HG03064 (cell line): ENCODE measurements around the gene ANK2.
"Not testable (repeated sequence)": the region's sequence is repeated elsewhere in the genome, so short reads cannot be mapped to it uniquely, and the experiment has no call there.

ENCODE experiments used
- ATAC-seq: cut with Tn5 transposase; IDR thresholded peaks from one replicate; pipeline ENCODE4 v1.9.1; 2021; ENCODE audit warnings: low read depth; ENCODE audit not compliant: unreplicated experiment

ANK2 gene

GRCh38 chr4:113181289-113182007 lies 132.0 kb downstream of the ANK2 start:
- no peak for ATAC-seq

- no peak for ATAC-seq
Measured at GRCh38 chr4:113183032-113183605, 133.7 kb downstream of the ANK2 start.

- ATAC-seq = not testable (repeated sequence)
Measured at GRCh38 chr4:113186220-113186619, 136.8 kb downstream of the ANK2 start.

- no peak for ATAC-seq
Measured at GRCh38 chr4:113186913-113187312, 137.5 kb downstream of the ANK2 start.

- ATAC-seq = no peak
Measured at GRCh38 chr4:113187358-113187757, 137.9 kb downstream of the ANK2 start.

GRCh38 chr4:113189546-113189945 lies 140.1 kb downstream of the ANK2 start:
- ATAC-seq = no peak

GRCh38 chr4:113209153-113209552 lies 159.7 kb downstream of the ANK2 start:
- ATAC-seq = no peak

GRCh38 chr4:113209652-113210320 lies 160.3 kb downstream of the ANK2 start:
- no peak for ATAC-seq

- no peak for ATAC-seq
Measured at GRCh38 chr4:113212613-113213012, 163.2 kb downstream of the ANK2 start.

- ATAC-seq = no peak
Measured at GRCh38 chr4:113221990-113222389, 172.5 kb downstream of the ANK2 start.

- no peak for ATAC-seq
Measured at GRCh38 chr4:113222471-113222870, 173.0 kb downstream of the ANK2 start.

GRCh38 chr4:113223001-113223400 lies 173.5 kb downstream of the ANK2 start:
- ATAC-seq = no peak

GRCh38 chr4:113232194-113232593 lies 182.7 kb downstream of the ANK2 start:
- ATAC-seq = no peak

GRCh38 chr4:113236916-113237315 lies 187.5 kb downstream of the ANK2 start:
- ATAC-seq = no peak

GRCh38 chr4:113243312-113243711 lies 193.9 kb downstream of the ANK2 start:
- no peak for ATAC-seq

GRCh38 chr4:113244747-113245146 lies 195.3 kb downstream of the ANK2 start:
- not testable (repeated sequence) for ATAC-seq

GRCh38 chr4:113248320-113248719 lies 198.9 kb downstream of the ANK2 start:
- ATAC-seq = no peak

GRCh38 chr4:113255628-113256027 lies 206.2 kb downstream of the ANK2 start:
- ATAC-seq = no peak

- no peak for ATAC-seq
Measured at GRCh38 chr4:113256946-113257345, 207.5 kb downstream of the ANK2 start.

- no peak for ATAC-seq
Measured at GRCh38 chr4:113260688-113261087, 211.2 kb downstream of the ANK2 start.

GRCh38 chr4:113263274-113263673 lies 213.8 kb downstream of the ANK2 start:
- no peak for ATAC-seq
